Fibroblast of villous mesenchyme (primary cell): ENCODE measurements around the gene TNNT2. TPM values are rescaled to one million over a fixed set of nuclear protein-coding genes. Genes with fewer than 3 reads are reported as not detected.

Experiments
- DNase-seq: peaks from one replicate; pipeline ENCODE4 v3.0.0-alpha.2; 2010; ENCODE audit warnings: low read depth
- H3K4me3 ChIP-seq: 2 replicates; pipeline ENCODE4 v1.5.1; 2011; ENCODE audit warnings: low read depth, mild to moderate bottlenecking, low read length
- total RNA-seq: library from RNA; depleted of rRNA; stranded (reverse); fragments of >200 nt; gene quantifications from 2 replicates; pipeline ENCODE4 v1.2.3, GENCODE V29; 2012
- TF ChIP-seq, protein P1 (sequence below): IDR thresholded peaks from 2 replicates; pipeline ENCODE4 v1.5.1; 2012; ENCODE audit warnings: low read depth, mild to moderate bottlenecking, low read length; ENCODE audit not compliant: insufficient read depth

The TNNT2 gene
- total RNA-seq, 1 donor, result 3.5 TPM

DNA sequence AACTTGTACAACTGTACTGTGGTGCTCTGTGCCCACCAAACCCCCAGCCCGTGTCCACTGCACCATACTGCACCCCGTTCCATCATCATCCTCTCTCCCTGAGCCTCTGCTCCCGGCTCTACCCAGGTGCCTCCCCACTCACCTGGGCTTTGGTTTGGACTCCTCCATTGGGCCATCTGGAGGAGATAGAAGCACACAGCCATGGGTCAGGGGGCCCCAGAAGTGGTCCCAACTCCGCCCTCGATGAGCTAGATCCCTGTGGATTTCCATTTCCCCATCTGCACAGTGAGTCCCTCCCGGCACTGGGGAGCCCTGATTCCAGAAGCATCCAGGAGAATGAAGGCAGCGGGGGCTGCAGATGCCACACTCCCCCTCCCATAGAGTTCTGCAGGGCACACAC, 10.8 kb downstream of the TNNT2 start:
- no peak for DNase-seq
- TF ChIP-seq, protein P1, sequence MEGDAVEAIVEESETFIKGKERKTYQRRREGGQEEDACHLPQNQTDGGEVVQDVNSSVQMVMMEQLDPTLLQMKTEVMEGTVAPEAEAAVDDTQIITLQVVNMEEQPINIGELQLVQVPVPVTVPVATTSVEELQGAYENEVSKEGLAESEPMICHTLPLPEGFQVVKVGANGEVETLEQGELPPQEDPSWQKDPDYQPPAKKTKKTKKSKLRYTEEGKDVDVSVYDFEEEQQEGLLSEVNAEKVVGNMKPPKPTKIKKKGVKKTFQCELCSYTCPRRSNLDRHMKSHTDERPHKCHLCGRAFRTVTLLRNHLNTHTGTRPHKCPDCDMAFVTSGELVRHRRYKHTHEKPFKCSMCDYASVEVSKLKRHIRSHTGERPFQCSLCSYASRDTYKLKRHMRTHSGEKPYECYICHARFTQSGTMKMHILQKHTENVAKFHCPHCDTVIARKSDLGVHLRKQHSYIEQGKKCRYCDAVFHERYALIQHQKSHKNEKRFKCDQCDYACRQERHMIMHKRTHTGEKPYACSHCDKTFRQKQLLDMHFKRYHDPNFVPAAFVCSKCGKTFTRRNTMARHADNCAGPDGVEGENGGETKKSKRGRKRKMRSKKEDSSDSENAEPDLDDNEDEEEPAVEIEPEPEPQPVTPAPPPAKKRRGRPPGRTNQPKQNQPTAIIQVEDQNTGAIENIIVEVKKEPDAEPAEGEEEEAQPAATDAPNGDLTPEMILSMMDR, result no peak
- no peak overlapping the region for H3K4me3 ChIP-seq

- TF ChIP-seq, protein P1, result no peak
- H3K4me3 ChIP-seq, result no peak overlapping the region
- no peak for DNase-seq
Observed at GRCh38 chr1:201365251-201365650, 12.2 kb downstream of the TNNT2 start.

- H3K4me3 ChIP-seq, result no peak overlapping the region
- TF ChIP-seq, protein P1, result no peak
- DNase-seq, result no peak
Observed at GRCh38 chr1:201364808-201365105, 12.7 kb downstream of the TNNT2 start.

GRCh38 chr1:201363467-201363866, 14.0 kb downstream of the TNNT2 start:
- H3K4me3 ChIP-seq, result no peak overlapping the region
- TF ChIP-seq, protein P1, result no peak
- DNase-seq, result no peak

GRCh38 chr1:201362906-201363305, 14.6 kb downstream of the TNNT2 start:
- TF ChIP-seq, protein P1, result no peak
- no peak overlapping the region for H3K4me3 ChIP-seq
- DNase-seq, result no peak

DNA sequence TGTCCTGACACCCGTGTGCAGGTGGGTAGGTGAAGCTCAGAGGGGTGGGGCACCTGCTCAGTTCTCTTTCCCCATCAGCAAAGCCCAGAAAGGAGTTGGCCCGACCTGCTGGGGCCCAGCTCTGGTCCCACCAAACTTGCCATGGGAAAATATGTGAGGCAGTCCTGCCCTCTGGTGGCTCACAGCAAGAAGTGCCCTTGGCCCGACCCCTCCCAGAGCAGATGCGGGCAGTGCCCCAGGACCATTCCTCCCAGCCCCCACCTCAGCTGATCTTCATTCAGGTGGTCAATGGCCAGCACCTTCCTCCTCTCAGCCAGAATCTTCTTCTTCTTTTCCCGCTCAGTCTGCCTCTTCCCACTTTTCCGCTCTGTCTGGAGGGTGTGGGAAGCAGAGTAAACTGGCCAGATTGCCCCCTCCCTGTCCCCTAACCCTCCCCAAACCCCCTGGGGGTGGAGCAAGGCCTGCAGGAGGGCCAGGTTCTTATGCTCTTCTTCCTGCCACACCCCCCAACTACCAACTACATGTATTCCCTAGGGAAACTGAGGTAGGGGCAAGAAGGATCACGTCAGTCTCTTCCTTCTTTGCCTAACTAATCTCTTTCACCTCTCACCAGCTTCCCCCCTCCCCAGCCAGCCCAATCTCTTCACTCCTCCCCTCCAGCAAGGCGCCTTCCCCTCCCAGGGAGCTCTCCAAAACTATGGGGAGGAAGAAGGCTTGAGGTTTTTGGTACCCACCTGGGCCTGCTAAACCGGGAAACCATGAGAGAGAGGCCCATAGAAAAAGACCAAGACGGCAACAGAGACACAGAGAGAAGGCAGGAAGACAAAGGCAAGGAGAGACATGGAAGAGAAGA, 15.6 kb downstream of the TNNT2 start:
- DNase-seq, result peak; percentile 28
- H3K4me3 ChIP-seq, result no peak overlapping the region
- TF ChIP-seq, protein P1, result peak; percentile 75

- H3K4me3 ChIP-seq, result no peak overlapping the region
- TF ChIP-seq, protein P1, result no peak
Observed at GRCh38 chr1:201360901-201361651, 16.4 kb downstream of the TNNT2 start.

More at GRCh38 chr1:201360901-201361651, 16.4 kb downstream of the TNNT2 start:
- DNase-seq, result no peak
